CD14-positive monocyte (primary cell): Measurements from ENCODE around the gene ARAP2. TPM values are rescaled to one million over a fixed set of nuclear protein-coding genes. Genes with fewer than 3 reads are reported as not detected.

Source experiments
- DNase-seq, 3 donors: peaks; one replicate each; pipeline ENCODE4 v3.0.0-alpha.2; 2011 to 2022
- H2AFZ ChIP-seq: 2 replicates; pipeline ENCODE4 v1.6.0; 2012; ENCODE audit warnings: mild to moderate bottlenecking, low read depth, low read length, inconsistent platforms; ENCODE audit not compliant: insufficient read depth, poor library complexity, severe bottlenecking
- H3K27ac ChIP-seq, 2 donors: 1 replicate in 1 of 2; 2 replicates in 1 of 2; pipeline ENCODE4 v1.5.1; 2012 to 2013; ENCODE audit warnings: low read length in 2 of 2, control low read depth in 1 of 2, inconsistent platforms in 1 of 2, low read depth in 1 of 2, mild to moderate bottlenecking in 1 of 2
- H3K27me3 ChIP-seq, 2 donors: one replicate each; pipeline versions ENCODE4 v1.6.0 to v1.6.1; 2011 to 2013; ENCODE audit warnings: low read length in 2 of 2; ENCODE audit not compliant: control insufficient read depth in 2 of 2, insufficient read depth in 2 of 2
- H3K36me3 ChIP-seq, 2 donors: replicated peaks in 1 of 2; 1 replicate in 1 of 2; 2 replicates in 1 of 2; pipeline versions ENCODE4 v1.5.1 to v1.6.1; 2012 to 2013; ENCODE audit warnings: low read length in 2 of 2, control low read depth in 1 of 2, inconsistent platforms in 1 of 2, mild to moderate bottlenecking in 1 of 2; ENCODE audit not compliant: insufficient read depth in 2 of 2, control insufficient read depth in 1 of 2
- H3K4me1 ChIP-seq, 2 donors: 1 replicate in 1 of 2; 2 replicates in 1 of 2; pipeline versions ENCODE4 v1.5.1 to v1.6.1; 2012 to 2013; ENCODE audit warnings: low read length in 2 of 2, control low read depth in 1 of 2, inconsistent platforms in 1 of 2, mild to moderate bottlenecking in 1 of 2, moderate library complexity in 1 of 2; ENCODE audit not compliant: insufficient read depth in 2 of 2, control insufficient read depth in 1 of 2
- H3K4me2 ChIP-seq: replicated peaks from 2 replicates; pipeline ENCODE3; 2012; ENCODE audit warnings: low read length, moderate library complexity, mild to moderate bottlenecking; ENCODE audit not compliant: poor library complexity, severe bottlenecking; ENCODE audit errors: extremely low read depth
- H3K4me3 ChIP-seq, 3 experiments: fragments of 200-600 bp in 1 of 3; sonication (generic) in 1 of 3; replicated peaks in 1 of 3; 1 replicate in 2 of 3; 2 replicates in 1 of 3; pipeline ENCODE4 v1.5.1; 2011 to 2013; ENCODE audit warnings: low read length in 3 of 3, mild to moderate bottlenecking in 3 of 3, control low read depth in 2 of 3, low read depth in 2 of 3, inconsistent platforms in 1 of 3, moderate library complexity in 1 of 3
- H3K79me2 ChIP-seq: 2 replicates; pipeline ENCODE4 v1.6.0; 2012; ENCODE audit warnings: mild to moderate bottlenecking, control low read depth, inconsistent platforms, low read length, moderate library complexity; ENCODE audit not compliant: insufficient read depth
- H3K9ac ChIP-seq: 2 replicates; pipeline ENCODE4 v1.6.0; 2017; ENCODE audit warnings: low read length, mild to moderate bottlenecking; ENCODE audit not compliant: insufficient read depth, poor library complexity, severe bottlenecking
- H3K9me3 ChIP-seq, 2 donors: replicated peaks in 1 of 2; 1 replicate in 1 of 2; 2 replicates in 1 of 2; pipeline versions ENCODE4 v1.5.1 to v1.6.1; 2012 to 2013; ENCODE audit warnings: low read length in 2 of 2, control low read depth in 1 of 2; ENCODE audit not compliant: control insufficient read depth in 1 of 2, insufficient read depth in 1 of 2
- H4K20me1 ChIP-seq: 2 replicates; pipeline ENCODE4 v1.6.0; 2012; ENCODE audit warnings: mild to moderate bottlenecking, low read length, control low read depth, moderate library complexity; ENCODE audit not compliant: insufficient read depth
- H3K27ac Mint-ChIP-seq, 7 donors: one replicate each; pipeline ENCODE4 v1.8.0; 2020; ENCODE audit warnings: mild to moderate bottlenecking in 7 of 7, mixed read lengths in 7 of 7, moderate library complexity in 6 of 7, inconsistent platforms in 2 of 7
- H3K27me3 Mint-ChIP-seq, 3 donors: one replicate each; pipeline ENCODE4 v1.8.0; 2021 to 2022; ENCODE audit warnings: low read depth in 3 of 3, mild to moderate bottlenecking in 3 of 3, mixed read lengths in 3 of 3, moderate library complexity in 3 of 3, inconsistent platforms in 1 of 3
- H3K36me3 Mint-ChIP-seq, 2 donors: one replicate each; pipeline ENCODE4 v1.8.0; 2020; ENCODE audit warnings: mixed read lengths in 2 of 2, inconsistent platforms in 1 of 2, mild to moderate bottlenecking in 1 of 2
- H3K4me1 Mint-ChIP-seq: one replicate; pipeline ENCODE4 v1.8.0; 2020; ENCODE audit warnings: mild to moderate bottlenecking, mixed read lengths
- H3K4me3 Mint-ChIP-seq, 2 donors: one replicate each; pipeline ENCODE4 v1.8.0; 2020; ENCODE audit warnings: mild to moderate bottlenecking in 2 of 2, mixed read lengths in 2 of 2, moderate library complexity in 1 of 2
- H3K9me3 Mint-ChIP-seq, 7 donors: one replicate each; pipeline ENCODE4 v1.8.0; 2020 to 2022; ENCODE audit warnings: mixed read lengths in 7 of 7, mild to moderate bottlenecking in 6 of 7, moderate library complexity in 6 of 7, inconsistent platforms in 2 of 7
- CTCF ChIP-seq: fragments of 200-600 bp; IDR thresholded peaks from one replicate; pipeline ENCODE4 v1.8.0; 2022; ENCODE audit warnings: antibody characterized with exemption, mild to moderate bottlenecking
- WGBS: methylation state at CpG from one replicate; pipeline ENCODE4 v1.1.5; 2013; ENCODE audit warnings: missing lambda C conversion rate; ENCODE audit not compliant: insufficient coverage; 5-methylcytosine and 5-hydroxymethylcytosine counted together
- intact Hi-C, 2 donors: fragments of 100-400 bp; cut with micrococcal nuclease; formaldehyde crosslinking; loops; one replicate each; pipeline versions ENCODE4 v1.15.0 to v1.15.1; 2023
- polyA plus RNA-seq, 3 donors: library from polyadenylated mRNA; depleted of rRNA in 1 of 3; unstranded in 2 of 3; stranded (reverse) in 1 of 3; fragments of 300-500 nt in 2 of 3; fragments of >200 nt in 1 of 3; fragmentation: Illumina TruSeq in 2 of 3; gene quantifications; 1 replicate in 2 of 3; 2 replicates in 1 of 3; pipeline ENCODE4 v1.2.3, GENCODE V29; 2012 to 2021

The ARAP2 gene
- polyA plus RNA-seq, 3 donors, result 4.6 to 17.7 (median 5.6) TPM

- H3K79me2 ChIP-seq, result peaks cover 11% of the 10 kb centered on the region
- Mint-ChIP-seq H3K36me3 (peaks cover 42 to 53% of the 10 kb centered on the region in 2 donors), H3K4me1 (peaks cover 21% of the 10 kb centered on the region), H3K9me3 (no peaks in the 10 kb centered on the region), H3K27ac (peak overlapping the region in 1 of 7 donors; percentile 39), H3K4me3 (no peak overlapping the region), H3K27me3 (no peaks in the 10 kb centered on the region)
- 100% methylated on average over 1 of the region's 1 CpG for WGBS
- no peak overlapping the region for H2AFZ ChIP-seq
- H3K4me2 ChIP-seq, result no peak overlapping the region
- peaks cover 8 to 11% of the 10 kb centered on the region in 2 donors for H3K4me1 ChIP-seq
- peaks cover 34 to 55% of the 10 kb centered on the region in 2 donors for H3K36me3 ChIP-seq
- H3K9me3 ChIP-seq, result no peaks in the 10 kb centered on the region
- intact Hi-C loops, result no loop called here
- no peaks in the 10 kb centered on the region for H3K27me3 ChIP-seq
- H3K27ac ChIP-seq, result peak overlapping the region in 1 of 2 donors; percentile 20
- no peak overlapping the region for H3K4me3 ChIP-seq
- H4K20me1 ChIP-seq, result peaks cover 43% of the 10 kb centered on the region
- no peak for TF ChIP-seq CTCF
- DNase-seq, result no peak
- no peak overlapping the region for H3K9ac ChIP-seq
Observed at GRCh38 chr4:36211084-36211483, 33.2 kb downstream of the ARAP2 start.

- H3K27ac Mint-ChIP-seq, result peak overlapping the region in 1 of 7 donors; percentile 63
Observed at GRCh38 chr4:36209941-36210649, 34.2 kb downstream of the ARAP2 start.

More at GRCh38 chr4:36209941-36210649, 34.2 kb downstream of the ARAP2 start:
- no peaks in the 10 kb centered on the region for H3K27me3 ChIP-seq
- H3K4me1 ChIP-seq, result peaks cover 8 to 11% of the 10 kb centered on the region in 2 donors
- H3K9ac ChIP-seq, result no peak overlapping the region
- Mint-ChIP-seq H3K9me3 (no peaks in the 10 kb centered on the region), H3K27me3 (no peaks in the 10 kb centered on the region), H3K4me3 (no peak overlapping the region), H3K36me3 (peaks cover 45 to 50% of the 10 kb centered on the region in 2 donors), H3K4me1 (peaks cover 21% of the 10 kb centered on the region)
- peaks cover 39 to 63% of the 10 kb centered on the region in 2 donors for H3K36me3 ChIP-seq
- no peak overlapping the region for H3K27ac ChIP-seq
- intact Hi-C loops, result no loop called here
- no peak overlapping the region for H2AFZ ChIP-seq
- H3K4me2 ChIP-seq, result no peak overlapping the region
- no peak for DNase-seq
- WGBS, result 59% methylated on average over 3 of the region's 7 CpGs
- no peak overlapping the region for H3K4me3 ChIP-seq
- H3K9me3 ChIP-seq, result no peaks in the 10 kb centered on the region
- peaks cover 4% of the 10 kb centered on the region for H3K79me2 ChIP-seq
- peaks cover 38% of the 10 kb centered on the region for H4K20me1 ChIP-seq
- no peak for TF ChIP-seq CTCF
